NCI-H2171 (cell line): Measurements from ENCODE around the gene PTPRD.

ENCODE experiments used
- DNase-seq: peaks from one replicate; lab custom pipeline; 2025; lab: John Stamatoyannopoulos, UW

Gene PTPRD

GRCh38 chr9:8332871-8333270 lies 2279.9 kb downstream of the PTPRD start:
- no peak for DNase-seq

- DNase-seq = no peak
Measured at GRCh38 chr9:8332331-8332650, 2280.5 kb downstream of the PTPRD start.

GRCh38 chr9:8331507-8332330 lies 2281.1 kb downstream of the PTPRD start:
- no peak for DNase-seq

DNA sequence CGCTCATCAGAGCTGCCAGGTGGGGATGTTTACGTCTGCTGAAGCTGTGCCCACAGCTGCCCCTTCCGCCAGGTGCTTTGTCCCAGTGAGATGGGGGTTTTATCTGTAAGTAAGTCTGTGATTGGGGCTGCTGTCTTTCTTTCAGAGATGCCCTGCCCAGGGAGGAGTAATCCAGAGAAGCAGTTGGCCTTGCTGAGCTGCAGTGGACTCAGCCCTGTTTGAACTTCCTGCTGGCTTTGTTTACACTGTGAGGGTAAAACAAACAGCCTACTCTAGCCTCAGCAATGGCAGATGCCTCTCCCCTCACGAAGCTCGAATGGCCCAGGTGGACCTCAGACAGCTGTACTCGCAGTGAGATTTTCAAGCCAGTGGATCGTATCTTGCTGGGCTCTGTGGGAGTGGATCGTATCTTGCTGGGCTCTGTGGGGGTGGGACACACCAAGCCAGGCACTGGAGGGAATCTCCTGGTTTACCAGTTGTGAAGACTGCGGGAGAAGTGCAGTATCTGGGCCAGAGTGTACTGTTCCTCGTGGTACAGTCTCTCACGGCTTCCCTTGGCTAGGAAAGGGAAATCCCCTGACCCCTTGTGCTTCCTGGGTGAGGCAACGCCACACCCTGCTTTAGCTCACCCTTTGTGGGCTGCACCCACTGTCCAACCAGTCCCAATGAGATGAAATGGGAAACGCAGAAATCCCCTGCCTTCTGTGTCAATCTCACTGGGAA lies 2283.1 kb downstream of the PTPRD start:
- no peak for DNase-seq

DNA sequence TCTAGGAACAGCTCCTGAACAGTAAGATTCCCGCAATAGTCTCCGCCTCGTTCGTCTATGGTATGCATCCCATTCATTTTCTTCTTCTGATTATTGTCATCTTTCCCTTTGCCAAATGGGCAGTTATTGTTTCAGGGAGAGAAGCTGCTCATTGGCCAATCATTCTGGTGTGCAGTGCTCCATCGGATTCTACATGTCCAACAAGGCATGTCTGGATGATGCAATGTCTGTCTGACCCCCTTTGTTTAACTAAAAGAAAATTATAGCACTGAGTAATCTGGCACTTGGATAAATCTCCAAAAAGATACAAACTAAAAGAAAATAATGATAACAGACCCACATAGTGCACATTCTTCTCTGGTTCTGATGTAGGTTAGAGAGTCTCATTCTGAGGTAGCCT lies 2297.6 kb downstream of the PTPRD start:
- DNase-seq = no peak

GRCh38 chr9:8309258-8309657 lies 2303.5 kb downstream of the PTPRD start:
- no peak for DNase-seq

- DNase-seq = no peak
Measured at GRCh38 chr9:8304720-8305119, 2308.1 kb downstream of the PTPRD start.

DNA sequence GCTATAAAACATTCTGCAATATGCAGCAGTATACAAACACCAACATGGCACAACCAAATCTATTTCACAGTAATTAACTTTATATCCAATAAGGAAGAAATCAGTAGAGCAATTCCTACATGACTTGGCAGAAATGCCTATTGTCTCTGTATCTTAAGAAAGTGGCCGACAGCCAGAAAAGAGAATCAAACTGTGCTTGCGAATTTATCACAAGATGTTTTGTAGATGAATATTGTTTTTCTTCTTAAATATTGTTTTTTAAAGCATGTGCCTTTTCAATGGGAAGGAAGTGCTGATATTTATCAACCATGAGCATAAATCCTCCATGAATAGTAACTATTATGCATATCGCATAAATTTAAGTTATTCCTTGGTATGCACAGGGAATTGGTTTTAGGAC lies 2311.5 kb downstream of the PTPRD start:
- no peak for DNase-seq

- DNase-seq = no peak
Measured at GRCh38 chr9:8297047-8297446, 2315.8 kb downstream of the PTPRD start.

DNA sequence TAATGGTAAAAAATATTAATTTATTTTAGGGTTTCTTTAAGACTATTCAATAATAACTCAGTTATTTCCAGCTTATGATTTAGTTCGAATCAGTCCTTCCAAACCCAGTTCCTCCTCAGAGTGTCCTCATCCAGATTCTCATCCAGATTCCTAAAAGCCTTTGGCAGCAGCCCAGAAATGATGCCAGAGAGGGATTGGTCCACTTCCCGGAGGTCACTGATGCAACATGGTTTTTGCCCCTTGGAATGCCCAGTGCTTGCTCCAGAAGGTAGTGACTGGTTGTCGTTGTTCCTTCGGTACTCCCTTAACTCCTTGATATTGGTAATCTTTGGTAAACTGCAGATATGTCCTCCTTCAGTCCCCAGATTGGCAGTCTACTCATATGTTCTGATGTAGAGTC lies 2320.1 kb downstream of the PTPRD start:
- DNase-seq = no peak

DNA sequence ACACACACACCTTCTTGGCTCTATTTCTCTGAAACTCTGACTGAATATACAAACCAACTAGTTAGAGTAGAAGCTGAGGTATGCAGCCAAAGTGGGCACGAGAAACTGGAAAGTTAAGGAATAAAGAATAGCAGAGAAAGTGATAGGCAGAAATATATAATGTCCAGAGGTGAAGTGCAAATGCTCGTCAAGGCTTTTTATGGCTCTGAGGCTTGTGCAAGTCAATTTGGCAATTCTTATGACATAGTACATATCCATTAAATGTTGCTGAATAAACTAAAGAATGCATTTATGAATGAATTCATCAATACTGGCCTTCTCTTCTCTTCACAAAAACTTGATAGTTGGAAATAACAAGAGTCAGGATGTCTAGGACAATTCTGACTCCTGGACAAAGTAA lies 2323.1 kb downstream of the PTPRD start:
- no peak for DNase-seq

DNA sequence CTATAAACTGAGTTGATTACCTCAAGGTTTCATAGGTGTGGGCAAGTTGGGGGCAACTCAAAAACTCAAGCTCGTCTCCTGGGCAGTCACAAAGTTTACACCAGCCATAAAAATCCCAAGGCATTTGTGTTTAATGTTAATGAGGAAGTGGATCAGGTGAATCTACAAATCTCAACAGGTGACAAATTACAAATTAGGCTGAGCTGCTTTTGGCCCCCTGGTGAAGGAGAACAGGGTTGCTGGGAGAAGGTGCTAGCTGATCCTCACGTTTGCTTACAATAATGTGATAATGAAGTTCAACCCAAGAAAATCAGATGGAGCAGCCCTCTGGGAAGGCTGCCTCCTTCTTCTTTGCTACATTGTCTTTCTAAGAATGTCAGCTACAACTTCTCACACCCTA lies 2324.8 kb downstream of the PTPRD start:
- no peak for DNase-seq

DNA sequence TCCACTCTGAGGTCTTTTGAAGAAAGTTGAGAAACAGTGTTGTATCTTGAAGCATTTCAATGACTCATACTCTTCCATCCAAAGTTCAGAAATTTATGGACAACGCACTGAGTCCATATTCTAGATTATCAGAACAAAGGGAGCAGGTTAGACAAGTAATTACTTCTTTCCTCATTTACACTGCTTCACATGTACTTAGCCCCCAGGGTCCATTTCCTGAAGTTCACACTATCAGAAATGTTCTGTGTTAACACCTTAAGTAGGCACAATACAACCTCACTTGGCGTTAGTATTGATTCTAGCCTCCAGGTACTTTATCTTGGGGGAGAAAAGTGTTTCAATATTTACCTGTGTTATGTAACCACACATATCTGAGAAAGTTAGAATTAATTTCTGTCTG lies 2325.3 kb downstream of the PTPRD start:
- no peak for DNase-seq

DNA sequence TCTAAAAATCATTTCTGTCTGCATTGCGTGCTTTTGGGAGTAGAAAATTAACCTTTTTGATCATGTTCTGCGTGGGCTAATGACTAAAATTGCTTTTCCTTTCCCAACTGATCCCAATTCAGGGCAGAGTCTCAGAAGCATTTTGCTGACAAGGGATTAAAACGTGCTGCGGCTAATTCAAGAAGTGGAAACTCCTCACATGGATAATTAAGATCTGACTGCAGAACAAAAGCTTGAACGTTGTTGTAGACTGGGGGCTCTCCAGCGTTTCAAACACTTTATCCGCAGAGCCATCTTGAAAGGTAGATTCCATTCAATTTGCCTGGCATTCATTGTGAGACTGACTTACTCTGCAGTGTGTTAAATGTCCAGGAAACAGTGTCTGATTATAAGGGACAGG lies 2327.9 kb downstream of the PTPRD start:
- DNase-seq = no peak

GRCh38 chr9:8282535-8282934 lies 2330.3 kb downstream of the PTPRD start:
- peak; percentile 1 for DNase-seq

- no peak for DNase-seq
Measured at GRCh38 chr9:8280811-8281210, 2332.0 kb downstream of the PTPRD start.

DNA sequence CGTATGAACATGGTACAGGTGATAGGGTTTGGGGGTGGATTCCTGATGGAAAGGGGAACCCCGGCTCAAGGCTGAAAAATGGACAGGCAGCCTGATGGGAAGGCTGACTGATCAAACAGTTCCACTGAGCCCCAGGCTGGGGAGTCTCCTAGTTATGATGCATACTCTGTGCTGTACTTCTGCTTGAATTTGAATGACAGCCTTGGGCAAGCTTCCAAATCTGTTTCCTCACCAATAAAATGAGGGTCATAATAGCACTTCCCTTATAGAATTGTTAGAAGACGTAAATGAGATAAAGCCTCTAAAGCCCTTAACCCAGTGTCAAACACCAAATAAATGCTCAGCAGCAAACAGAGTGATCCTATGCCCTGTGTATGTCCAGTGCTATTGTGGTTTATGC lies 2334.8 kb downstream of the PTPRD start:
- DNase-seq = no peak

GRCh38 chr9:8270235-8270634 lies 2342.6 kb downstream of the PTPRD start:
- DNase-seq = no peak

- no peak for DNase-seq
Measured at GRCh38 chr9:8268881-8269280, 2343.9 kb downstream of the PTPRD start.

DNA sequence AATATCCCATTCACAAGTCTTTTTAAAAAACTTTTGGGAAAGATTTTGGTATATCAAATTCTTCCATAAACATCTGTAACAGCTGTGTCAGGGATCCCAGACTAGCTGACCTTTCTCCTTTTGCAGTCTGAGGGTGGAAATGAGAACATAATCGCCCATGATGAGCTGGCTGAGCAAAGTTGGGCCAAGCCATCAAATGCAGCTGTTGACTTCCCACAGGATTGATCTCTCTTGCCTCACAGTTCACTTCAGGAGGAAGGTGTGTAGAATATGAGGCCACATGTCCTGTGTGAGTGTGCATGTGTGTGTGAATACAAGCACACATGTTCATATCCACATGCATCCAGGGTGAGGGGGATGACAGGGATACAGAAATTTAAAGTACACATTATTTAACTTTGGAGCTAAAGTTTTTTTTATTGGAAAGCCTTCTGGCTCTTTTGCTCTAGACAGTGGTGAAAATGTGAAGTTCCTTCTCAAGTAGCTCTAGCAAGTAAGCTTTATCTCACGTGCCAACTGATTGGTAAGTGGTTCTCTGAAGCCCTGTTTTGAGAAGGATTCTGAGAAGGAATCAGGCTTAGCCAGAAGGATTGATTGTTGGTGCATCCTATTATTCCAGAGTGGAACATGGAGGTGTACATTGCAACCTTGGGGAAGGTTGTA lies 2344.5 kb downstream of the PTPRD start:
- DNase-seq = no peak

- no peak for DNase-seq
Measured at GRCh38 chr9:8267636-8268035, 2345.2 kb downstream of the PTPRD start.

DNA sequence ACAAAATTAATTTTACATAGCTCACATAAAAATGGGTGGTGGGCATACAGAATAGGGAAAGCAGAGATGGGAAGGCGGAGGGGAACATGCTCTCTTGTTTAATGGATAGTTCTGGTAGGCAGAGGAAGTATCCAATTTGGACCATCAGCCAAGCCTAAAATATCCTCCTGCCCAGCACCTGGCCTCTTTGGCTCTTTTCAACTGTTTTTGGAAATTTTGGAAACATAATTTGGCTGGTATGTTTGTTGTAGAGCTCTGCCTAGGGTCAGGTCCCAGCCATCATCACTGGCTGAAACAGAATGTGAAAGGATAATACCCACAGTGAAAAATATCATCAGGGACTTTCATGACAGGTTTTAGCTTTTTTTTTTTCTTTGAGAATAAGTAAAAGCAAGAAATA lies 2345.9 kb downstream of the PTPRD start:
- DNase-seq = no peak

GRCh38 chr9:8265281-8265680 lies 2347.5 kb downstream of the PTPRD start:
- DNase-seq = no peak
